ENCODE results near the gene ADAMTS2. TPM values are rescaled to one million over a fixed set of nuclear protein-coding genes. Genes with fewer than 3 reads are reported as not detected.
"Not testable (repeated sequence)": the region's sequence is repeated elsewhere in the genome, so short reads cannot be mapped to it uniquely, and the experiment has no call there.

The ADAMTS2 gene
- total and polyA plus RNA-seq, 2 experiments from 2014 or later = 62.0 to 132 TPM

GRCh38 chr5:179326122-179326927, 18.9 kb downstream of the ADAMTS2 start:
- in situ Hi-C loops (cut with MboI) = no loop called here
- H2AFZ ChIP-seq = 0 out of 2 replicates have a peak overlapping the region, but pooled peaks have one; percentile 42
- no peaks in the 10 kb centered on the region for H3K9me3 ChIP-seq (ENCODE audit: low read depth)
- TF ChIP-seq EZH2phosphoT487 (IDR thresholded peaks at IDR 0.05; ENCODE audit: insufficient read depth, low read depth) = no peak
- TF ChIP-seq EZH2 (IDR thresholded peaks at IDR 0.05; ENCODE audit: insufficient read depth, poor library complexity, severe bottlenecking) = no peak
- H3K79me2 ChIP-seq (ENCODE audit: insufficient read depth) = peaks cover 93% of the 10 kb centered on the region
- peak overlapping the region; percentile 64 for H3K27ac ChIP-seq
- H3K27me3 ChIP-seq (replicated peaks; ENCODE audit: insufficient read depth) = no peaks in the 10 kb centered on the region
- H3K4me1 ChIP-seq (ENCODE audit: insufficient read depth) = peaks cover 25% of the 10 kb centered on the region
- no peaks in the 10 kb centered on the region for H3K36me3 ChIP-seq (ENCODE audit: low read depth)
- H3K9ac ChIP-seq = peak overlapping the region; percentile 63
- H3K4me3 ChIP-seq = peak overlapping the region; percentile 33; the same call in 1 of the 2 replicates
- 9 to 12% methylated on average over 24 to 30 of the region's 30 CpGs for WGBS, 2 experiments (ENCODE audit: low coverage in 1 of 2, low lambda C conversion rate in 2 of 2, missing lambda C conversion rate in 2 of 2)
- H3F3A ChIP-seq (ENCODE audit: insufficient read depth) = no peaks in the 10 kb centered on the region
- peak; percentile 85 for DNase-seq
- H3K9me2 ChIP-seq (ENCODE audit: insufficient read depth) = no peaks in the 10 kb centered on the region
- H3K4me2 ChIP-seq (ENCODE audit: unreplicated experiment) = no peak overlapping the region
- H4K20me1 ChIP-seq (ENCODE audit: insufficient read depth) = no peaks in the 10 kb centered on the region

- 86 to 89% methylated on average over 24 to 27 of the region's 28 CpGs for WGBS, 2 experiments (ENCODE audit: low coverage in 1 of 2, low lambda C conversion rate in 2 of 2, missing lambda C conversion rate in 2 of 2)
- Histone ChIP-seq H4K20me1 (ENCODE audit: insufficient read depth) (no peaks in the 10 kb centered on the region), H3K27me3 (replicated peaks; ENCODE audit: insufficient read depth) (no peaks in the 10 kb centered on the region), H3K9ac (peak overlapping the region; percentile 52), H3F3A (ENCODE audit: insufficient read depth) (no peaks in the 10 kb centered on the region), H3K4me3 (no peak overlapping the region), H3K27ac (peak overlapping the region; percentile 64), H3K9me2 (ENCODE audit: insufficient read depth) (no peaks in the 10 kb centered on the region), H3K4me2 (ENCODE audit: unreplicated experiment) (no peak overlapping the region), H3K4me1 (ENCODE audit: insufficient read depth) (peaks cover 25% of the 10 kb centered on the region), H2AFZ (0 out of 2 replicates have a peak overlapping the region, but pooled peaks have one; percentile 25), H3K9me3 (ENCODE audit: low read depth) (no peaks in the 10 kb centered on the region), H3K36me3 (ENCODE audit: low read depth) (no peaks in the 10 kb centered on the region), H3K79me2 (ENCODE audit: insufficient read depth) (peaks cover 94% of the 10 kb centered on the region)
- no peak for DNase-seq
- in situ Hi-C loops (cut with MboI) = no loop called here
- TF ChIP-seq EZH2 (IDR thresholded peaks at IDR 0.05; ENCODE audit: insufficient read depth, poor library complexity, severe bottlenecking) (no peak), EZH2phosphoT487 (IDR thresholded peaks at IDR 0.05; ENCODE audit: insufficient read depth, low read depth) (no peak)
These were observed 19.8 kb downstream of the ADAMTS2 start for GRCh38 chr5:179325296-179326031.

GRCh38 chr5:179324760-179325295, 20.4 kb downstream of the ADAMTS2 start:
- Histone ChIP-seq H3K4me2 (ENCODE audit: unreplicated experiment) (no peak overlapping the region), H3K9ac (no peak overlapping the region), H3K79me2 (ENCODE audit: insufficient read depth) (peaks cover 95% of the 10 kb centered on the region), H3K27me3 (replicated peaks; ENCODE audit: insufficient read depth) (no peaks in the 10 kb centered on the region), H2AFZ (no peak overlapping the region), H3K27ac (no peak overlapping the region), H3F3A (ENCODE audit: insufficient read depth) (no peaks in the 10 kb centered on the region), H4K20me1 (ENCODE audit: insufficient read depth) (no peaks in the 10 kb centered on the region), H3K4me1 (ENCODE audit: insufficient read depth) (peaks cover 29% of the 10 kb centered on the region), H3K9me3 (ENCODE audit: low read depth) (no peaks in the 10 kb centered on the region), H3K9me2 (ENCODE audit: insufficient read depth) (no peaks in the 10 kb centered on the region), H3K4me3 (no peak overlapping the region), H3K36me3 (ENCODE audit: low read depth) (no peaks in the 10 kb centered on the region)
- in situ Hi-C loops (cut with MboI) = no loop called here
- WGBS, 2 experiments (ENCODE audit: low coverage in 1 of 2, low lambda C conversion rate in 2 of 2, missing lambda C conversion rate in 2 of 2) = 83 to 85% methylated on average over 6 of the region's 6 CpGs
- DNase-seq = no peak
- no peak for TF ChIP-seq EZH2phosphoT487 (IDR thresholded peaks at IDR 0.05; ENCODE audit: insufficient read depth, low read depth)
- no peak for TF ChIP-seq EZH2 (IDR thresholded peaks at IDR 0.05; ENCODE audit: insufficient read depth, poor library complexity, severe bottlenecking)

GRCh38 chr5:179324316-179324715, 20.9 kb downstream of the ADAMTS2 start:
- in situ Hi-C loops (cut with MboI); H3K27ac ChIP-seq: not testable (repeated sequence)

More at GRCh38 chr5:179324316-179324715, 20.9 kb downstream of the ADAMTS2 start:
- not testable (repeated sequence) for H3K9ac ChIP-seq; H3K27me3 ChIP-seq (replicated peaks; ENCODE audit: insufficient read depth); H3K36me3 ChIP-seq (ENCODE audit: low read depth); H4K20me1 ChIP-seq (ENCODE audit: insufficient read depth); H3F3A ChIP-seq (ENCODE audit: insufficient read depth); H2AFZ ChIP-seq; H3K4me3 ChIP-seq; H3K9me2 ChIP-seq (ENCODE audit: insufficient read depth); H3K9me3 ChIP-seq (ENCODE audit: low read depth); DNase-seq; H3K4me2 ChIP-seq (ENCODE audit: unreplicated experiment)
- peaks cover 35% of the 10 kb centered on the region for H3K4me1 ChIP-seq (ENCODE audit: insufficient read depth)
- peaks cover 97% of the 10 kb centered on the region for H3K79me2 ChIP-seq (ENCODE audit: insufficient read depth)
- WGBS, 2 experiments (ENCODE audit: low coverage in 1 of 2, low lambda C conversion rate in 2 of 2, missing lambda C conversion rate in 2 of 2) = 88 to 90% methylated on average over 7 of the region's 7 CpGs
